H1 (cell line): ENCODE results near the gene TBC1D20. TPM values are rescaled to one million over a fixed set of nuclear protein-coding genes. Genes with fewer than 3 reads are reported as not detected.

Experiments
- CEBPB ChIP-seq: IDR thresholded peaks from 2 replicates; pipeline ENCODE4 v1.6.1; 2012; ENCODE audit warnings: low read depth, low read length
- CTCF ChIP-seq, 3 experiments: IDR thresholded peaks; 1 replicate in 2 of 3; 2 replicates in 1 of 3; pipeline versions ENCODE4 v1.5.1 to v1.6.1; 2011; ENCODE audit warnings: low read length in 3 of 3, mild to moderate bottlenecking in 3 of 3, inconsistent platforms in 2 of 3, low read depth in 1 of 3, moderate library complexity in 1 of 3; ENCODE audit not compliant: insufficient read depth in 1 of 3; ENCODE audit errors: control extremely low read depth in 1 of 3
- PHF8 ChIP-seq: fragments of 200-600 bp; sonication (generic); conservative IDR thresholded peaks from 2 replicates; pipeline ENCODE4 v1.7.1; 2012; ENCODE audit warnings: low read depth, mild to moderate bottlenecking, inconsistent platforms, low read length, moderate library complexity
- SIX5 ChIP-seq: IDR thresholded peaks from 2 replicates; pipeline ENCODE4 v1.6.1; 2011; ENCODE audit warnings: mild to moderate bottlenecking, low read depth, low read length
- TAF1 ChIP-seq: IDR thresholded peaks from 2 replicates; pipeline ENCODE4 v1.6.1; 2011; ENCODE audit warnings: mild to moderate bottlenecking, low read depth, low read length
- YY1 ChIP-seq: IDR thresholded peaks from 2 replicates; pipeline ENCODE4 v1.6.1; 2011; ENCODE audit warnings: low read depth, mild to moderate bottlenecking, low read length
- ZNF274 ChIP-seq: IDR thresholded peaks from 2 replicates; pipeline ENCODE4 v1.7.0; 2012; ENCODE audit warnings: low read length, borderline replicate concordance; ENCODE audit errors: extremely low read depth
- polyA plus RNA-seq, 7 experiments: library from polyadenylated mRNA; depleted of rRNA in 3 of 7; stranded (reverse) in 5 of 7; unstranded in 2 of 7; fragments of >200 nt in 5 of 7; fragments of 200-250 nt in 2 of 7; gene quantifications; 1 replicate in 5 of 7; 2 replicates in 1 of 7; 4 replicates in 1 of 7; pipeline versions ENCODE4 v1.2.1 to v1.2.3, GENCODE V29; 2011 to 2013; ENCODE audit warnings: missing spikeins in 2 of 7, mixed read lengths in 2 of 7
- total RNA-seq: library from RNA; stranded (reverse); fragmentation: NEBNext Ultra II Directional; extraction: Animal tissue kit (Norgen Biotek cat#: 25700); gene quantifications from 2 replicates; pipeline ENCODE4 v1.2.1, GENCODE V29; 2021

TBC1D20 gene
- total and polyA plus RNA-seq, 2 of the 8 experiments (the other 6 are each of a cell fraction or from before 2014, with no cell fraction given): 14.5 to 17.1 TPM

GRCh38 chr20:474581-474980 lies 12.2 kb upstream of the TBC1D20 start (continued):
- no peak for TF ChIP-seq TAF1
- TF ChIP-seq YY1: no peak
- no peak for TF ChIP-seq ZNF274
- no peak for TF ChIP-seq CTCF (IDR thresholded peaks at IDR 0.05; ENCODE audit: control extremely low read depth in 1 of 3, insufficient read depth in 1 of 3, low read depth in 1 of 3, low read length in 3 of 3)
- no peak for TF ChIP-seq CEBPB
- no peak for TF ChIP-seq PHF8
- no peak for TF ChIP-seq SIX5
- TF ChIP-seq, all 59 proteins: peak for 0
